Caki2 (cell line): ENCODE data around the gene PLXNA2. TPM values are rescaled to one million over a fixed set of nuclear protein-coding genes. Genes with fewer than 3 reads are reported as not detected.

Experiments
- DNase-seq: peaks from one replicate; pipeline ENCODE4 v3.0.0-alpha.2; 2015; ENCODE audit warnings: low read depth
- in situ Hi-C: cut with HindIII; loops from 2 replicates; pipeline ENCODE4 v1.10.0; 2016; ENCODE audit warnings: low sequenced_read_pairs, low pct_unique_long_range_greater_than_20kb, mixed read lengths
- total RNA-seq: library from RNA; depleted of rRNA; stranded (reverse); fragments of >200 nt; shearing (Covaris generic); gene quantifications from 2 replicates; pipeline ENCODE4 v1.2.3, GENCODE V29; 2014; ENCODE audit warnings: low replicate concordance

Gene PLXNA2
- total RNA-seq, 1 experiment from 2014 or later = 1.6 TPM

DNA sequence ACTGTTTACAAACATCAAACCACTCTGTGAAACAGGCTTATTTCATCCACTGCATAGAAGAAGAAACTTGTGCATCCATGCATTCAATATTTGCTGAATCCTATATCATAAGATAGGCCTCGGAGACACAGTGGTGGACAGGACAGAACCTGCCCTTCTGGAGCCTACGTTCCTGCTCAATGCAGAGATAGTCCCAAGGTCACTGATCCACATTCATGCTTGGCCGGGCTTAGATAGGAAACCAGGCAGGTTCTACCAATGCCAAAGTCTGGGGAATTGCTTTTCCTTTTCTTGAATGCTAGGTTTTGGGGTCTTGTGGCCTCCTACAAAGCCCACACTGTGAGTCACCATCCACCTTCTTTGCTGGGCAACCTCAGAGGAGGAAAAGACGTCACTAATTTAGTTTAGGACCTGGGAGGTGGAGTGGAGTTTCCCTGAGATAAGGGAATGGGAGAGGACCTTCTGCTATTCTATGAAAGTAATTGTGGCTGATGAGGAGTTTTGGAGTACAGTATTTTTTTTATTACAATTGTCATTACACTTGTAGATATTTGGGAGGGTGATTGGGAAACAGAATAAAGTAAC is 233.6 kb downstream of the PLXNA2 start:
- DNase-seq = no peak
- in situ Hi-C loops = no loop called here

DNA sequence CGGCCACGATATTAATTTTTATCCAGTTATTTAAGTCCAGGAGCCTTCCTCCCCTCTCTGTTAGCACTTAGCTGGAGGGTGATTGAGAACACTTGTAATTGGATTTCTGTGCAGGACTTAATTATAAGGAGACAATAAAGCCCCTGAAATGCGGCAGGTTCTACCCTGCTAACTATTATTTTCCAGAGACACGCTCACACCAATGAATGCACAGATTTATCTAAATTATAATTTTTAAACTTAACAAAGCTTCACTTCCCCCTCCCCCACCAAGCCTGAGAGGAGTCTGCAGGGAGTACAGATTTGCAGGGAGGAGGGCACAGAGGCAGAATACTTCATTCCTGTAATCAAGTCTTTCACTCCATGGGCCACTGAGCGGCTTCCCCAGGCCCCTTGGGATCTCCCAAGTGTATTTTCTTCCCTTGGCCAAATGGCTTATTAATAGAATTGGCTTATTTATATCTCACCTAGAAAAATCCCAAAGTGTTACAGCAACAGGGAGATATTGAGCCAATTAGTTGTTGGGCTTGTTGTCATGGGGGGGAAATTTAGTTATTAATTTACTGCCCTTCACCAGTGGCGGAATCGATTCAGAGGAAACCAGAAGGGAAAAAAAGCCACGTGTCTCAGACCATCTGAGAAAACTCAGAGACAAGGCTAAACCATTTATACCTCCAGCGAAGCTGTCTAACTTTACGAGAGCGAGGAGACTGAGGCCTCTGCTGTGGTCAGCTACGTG is 234.3 kb downstream of the PLXNA2 start:
- in situ Hi-C loops = no loop called here
- no peak for DNase-seq

DNA sequence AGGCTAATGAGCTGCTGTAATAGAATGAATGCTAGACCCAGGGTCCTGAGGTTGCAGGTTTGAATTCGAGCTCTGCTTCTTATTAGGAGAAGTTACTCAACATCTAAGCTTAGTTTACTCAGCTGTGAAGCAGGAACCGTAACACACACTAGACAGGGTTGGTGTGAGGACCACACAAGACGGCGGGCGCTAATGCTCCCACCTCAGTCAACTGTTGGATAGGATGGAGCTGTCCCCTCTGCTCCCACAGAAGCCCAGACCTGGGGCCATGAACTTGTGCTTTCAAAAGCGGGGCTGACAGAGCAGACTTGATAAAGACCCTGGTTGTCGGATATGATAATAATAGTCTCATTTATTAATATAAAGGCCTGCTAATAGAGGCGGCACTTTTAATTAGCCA is 234.9 kb downstream of the PLXNA2 start:
- in situ Hi-C loops = no loop called here
- no peak for DNase-seq

DNA sequence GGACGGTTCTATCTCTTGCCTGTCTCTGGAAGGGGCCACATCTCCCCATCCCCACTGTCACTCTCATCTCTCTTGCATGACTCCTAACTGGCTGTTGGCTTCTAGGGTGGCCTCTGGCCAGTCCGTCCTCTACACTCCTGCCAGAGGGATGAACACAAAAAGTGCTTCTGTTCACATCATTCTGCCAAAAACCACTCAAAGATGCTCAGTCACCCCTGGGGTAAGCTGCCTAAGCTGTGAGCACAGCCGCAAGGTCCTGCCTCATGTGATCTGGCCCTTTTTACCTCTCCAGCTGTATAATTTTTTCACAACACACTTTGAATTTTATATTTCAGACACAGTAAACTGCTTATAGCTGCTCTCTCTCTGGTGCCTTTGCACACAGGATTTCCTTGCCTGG is 235.7 kb downstream of the PLXNA2 start:
- no peak for DNase-seq
- in situ Hi-C loops = no loop called here

DNA sequence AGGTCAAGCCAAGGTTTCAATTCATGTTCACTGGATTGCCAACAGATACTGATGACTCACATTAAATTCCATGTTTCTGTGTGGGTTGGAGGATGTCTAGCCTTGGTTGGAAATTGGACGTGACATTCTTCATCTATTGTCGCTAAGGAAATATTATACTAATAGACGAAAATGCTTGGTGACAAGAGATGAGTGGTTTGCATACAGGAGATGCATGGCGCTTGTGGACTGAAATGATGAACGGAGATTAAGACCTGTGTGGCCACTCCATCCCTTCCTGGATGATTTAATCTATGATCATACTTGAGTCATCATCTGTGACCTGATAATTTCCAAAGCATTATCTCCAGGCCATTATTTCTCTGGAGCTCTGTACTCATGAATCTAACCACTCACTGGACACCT is 236.2 kb downstream of the PLXNA2 start:
- DNase-seq = no peak
- in situ Hi-C loops = no loop called here

DNA sequence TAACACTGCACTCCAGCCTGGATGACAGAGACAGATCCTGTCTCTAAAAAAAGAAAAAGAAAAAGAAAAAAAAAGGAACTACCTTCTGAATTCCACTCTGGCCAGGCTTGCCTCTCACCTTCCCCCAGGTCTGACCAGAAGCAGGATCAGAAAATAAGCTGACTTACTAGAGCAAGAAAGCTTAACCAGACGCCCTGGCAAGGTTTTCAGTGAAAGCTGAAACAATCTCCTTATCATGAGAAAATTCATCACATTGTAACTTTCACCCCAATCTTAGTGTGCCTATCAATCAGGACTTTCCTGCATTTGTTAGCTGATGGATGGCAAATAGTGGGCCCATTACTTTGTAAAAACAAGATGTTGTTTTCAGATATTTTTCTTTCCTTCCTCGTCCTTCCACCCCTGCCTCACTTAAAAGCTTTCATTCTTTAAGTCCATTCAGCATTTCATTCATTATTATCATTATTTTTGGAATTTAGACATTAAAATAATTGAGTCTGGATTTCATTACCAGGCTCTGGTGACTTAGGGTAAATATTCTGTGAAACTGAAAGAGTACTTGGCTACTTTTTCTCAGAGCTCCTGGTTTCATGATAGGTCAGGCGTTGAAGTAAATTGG is 236.8 kb downstream of the PLXNA2 start:
- in situ Hi-C loops = no loop called here
- no peak for DNase-seq

DNA sequence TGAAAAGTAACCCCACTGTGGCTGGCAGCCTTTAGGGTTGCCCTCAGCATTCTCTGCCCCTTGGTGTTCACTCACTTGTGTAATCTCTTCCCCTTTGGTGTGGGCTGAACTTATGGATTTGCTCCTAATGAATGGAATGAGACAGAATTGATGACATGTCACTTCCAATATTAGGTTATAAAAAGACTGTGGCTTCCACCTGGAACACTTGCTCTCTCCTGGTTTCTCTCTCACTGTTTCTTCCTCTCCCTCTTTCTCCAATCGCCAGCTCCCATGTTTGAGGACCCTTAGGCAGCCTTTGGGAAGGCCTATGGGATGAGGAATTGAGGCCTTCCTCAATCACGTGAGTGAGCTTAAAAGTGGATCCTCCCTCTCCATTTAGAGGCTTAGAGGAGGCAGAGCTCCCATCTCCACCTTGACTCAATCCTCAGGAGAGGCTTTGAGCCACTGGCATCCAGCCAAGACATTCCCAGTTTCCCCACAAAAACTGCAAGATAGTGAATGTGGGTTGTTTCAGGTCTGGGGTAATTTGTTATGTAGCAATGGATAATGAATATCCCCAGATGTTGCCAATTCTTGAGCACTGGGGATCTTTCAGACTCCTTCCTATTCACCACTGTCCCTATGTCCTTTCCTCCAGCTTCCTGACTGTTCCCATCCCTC is 237.8 kb downstream of the PLXNA2 start:
- no peak for DNase-seq
- in situ Hi-C loops = no loop called here

DNA sequence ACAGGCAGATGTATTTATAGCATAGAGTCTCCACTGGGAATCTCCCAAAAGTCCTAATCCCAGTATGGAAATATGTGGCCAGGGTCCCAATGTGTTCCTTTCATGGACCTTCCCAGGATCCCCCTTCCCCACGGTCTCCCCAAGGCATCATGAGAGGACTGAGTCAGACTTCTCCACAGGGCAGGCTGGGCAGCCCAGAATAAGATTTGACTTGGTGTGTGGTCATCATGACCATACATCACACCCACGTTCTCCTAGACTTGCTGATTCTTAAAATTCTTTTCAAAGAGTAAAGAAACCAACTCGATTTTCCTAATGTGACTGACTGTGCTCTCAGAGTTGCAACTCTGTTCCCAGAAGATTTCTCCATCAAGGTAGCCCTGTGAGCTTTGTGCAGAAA is 239.3 kb downstream of the PLXNA2 start:
- in situ Hi-C loops = no loop called here
- no peak for DNase-seq

DNA sequence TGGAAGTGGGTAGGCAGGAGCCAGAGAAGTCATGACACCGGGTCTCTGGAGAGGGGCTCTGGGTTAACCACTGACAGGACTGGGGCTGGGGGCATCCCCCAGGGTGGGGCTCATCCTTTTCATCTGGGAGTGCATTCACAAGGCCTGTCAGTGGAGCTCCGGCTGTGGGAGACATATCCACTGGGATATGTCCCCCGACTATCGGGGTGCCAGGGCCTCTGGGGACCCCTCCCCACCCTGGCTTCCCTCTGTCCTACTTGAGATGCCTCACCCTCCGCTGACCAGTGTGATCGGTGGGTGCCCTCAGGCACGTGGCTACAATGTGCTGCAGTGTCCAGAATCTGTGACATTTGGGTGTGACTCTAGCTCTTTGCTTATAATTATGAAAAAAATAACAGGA is 240.9 kb downstream of the PLXNA2 start:
- in situ Hi-C loops = no loop called here

DNA sequence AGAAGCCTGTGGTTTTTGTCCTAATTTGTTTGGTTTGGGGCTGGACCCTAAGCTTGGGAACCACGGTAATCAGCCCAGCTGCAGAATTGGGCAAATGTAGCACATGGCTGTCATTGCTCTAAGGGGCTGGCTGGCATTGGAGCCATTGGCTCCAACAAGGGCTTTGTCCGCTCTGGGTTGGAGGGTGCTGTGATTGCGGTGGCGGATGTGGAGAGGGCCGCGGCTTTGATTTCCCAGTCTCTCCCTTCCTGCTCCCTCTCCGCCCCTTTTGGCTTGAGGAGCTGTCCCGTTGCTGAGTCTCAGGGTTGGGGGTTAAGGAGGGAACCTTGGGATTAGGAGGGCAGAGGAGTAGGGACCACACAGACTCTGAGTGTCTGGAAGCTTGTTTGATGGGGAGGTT is 241.5 kb downstream of the PLXNA2 start:
- DNase-seq = no peak
- in situ Hi-C loops = no loop called here

More for the DNA sequence above, 240.9 kb downstream of the PLXNA2 start:
- no peak for DNase-seq

DNA sequence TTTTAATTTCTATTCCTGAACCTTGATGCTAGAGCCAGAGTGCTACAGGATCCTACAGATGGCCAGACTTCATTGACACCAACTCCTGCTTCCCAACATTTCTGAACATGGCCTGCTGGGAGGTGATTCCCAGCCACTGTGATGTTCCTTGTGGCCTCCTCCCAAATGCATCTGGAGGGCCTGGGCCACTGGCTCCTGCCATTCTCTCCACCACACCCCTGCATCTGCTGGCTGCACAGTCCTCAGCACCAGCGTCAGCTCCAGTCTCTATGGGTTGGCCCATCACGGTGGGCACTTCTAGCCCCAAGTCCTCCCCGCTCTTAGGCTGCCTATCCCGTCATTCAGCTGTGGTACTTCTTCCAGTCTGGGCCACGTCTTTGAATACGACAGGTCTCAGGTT is 242.1 kb downstream of the PLXNA2 start:
- no peak for DNase-seq
- in situ Hi-C loops = no loop called here

DNA sequence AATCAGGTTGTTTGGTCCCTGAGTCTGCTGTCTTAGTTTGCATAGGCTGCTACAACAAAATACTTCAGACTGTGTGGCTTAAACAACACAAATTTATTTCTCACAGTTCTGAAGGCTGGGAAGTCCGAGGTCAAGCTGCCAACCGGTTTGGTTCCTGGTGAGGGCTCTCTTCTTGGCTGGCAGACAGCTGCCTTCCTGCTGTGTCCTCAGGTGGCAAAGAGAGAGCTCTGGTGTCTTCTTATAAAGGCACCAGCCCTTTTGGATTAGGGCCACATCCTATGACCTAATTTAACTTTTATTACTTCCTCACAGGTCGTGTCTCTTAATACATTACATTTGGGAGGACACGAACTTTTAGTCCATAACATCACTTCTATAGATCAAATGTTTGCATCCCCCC is 243.7 kb downstream of the PLXNA2 start:
- in situ Hi-C loops = no loop called here
- no peak for DNase-seq

DNA sequence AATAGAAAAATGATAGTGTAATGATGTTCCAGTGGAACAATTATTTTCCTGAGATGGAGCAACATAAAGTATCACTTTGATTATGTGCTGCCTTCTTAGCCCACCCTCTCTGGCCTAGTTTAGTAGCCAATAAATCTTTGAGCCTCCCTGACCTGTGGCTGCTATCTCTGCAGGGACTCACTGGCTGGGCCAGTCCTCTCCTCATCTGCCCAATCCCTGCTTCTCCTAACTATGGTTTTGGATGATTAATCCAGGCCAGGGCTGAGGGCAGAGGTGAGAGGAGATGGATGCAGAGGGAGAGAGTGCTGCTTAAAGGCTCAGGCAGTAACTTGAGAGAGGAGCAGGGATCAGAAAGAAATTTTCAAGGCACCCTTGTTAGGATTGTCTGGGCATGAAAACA is 244.2 kb downstream of the PLXNA2 start:
- no peak for DNase-seq
- in situ Hi-C loops = no loop called here

DNA sequence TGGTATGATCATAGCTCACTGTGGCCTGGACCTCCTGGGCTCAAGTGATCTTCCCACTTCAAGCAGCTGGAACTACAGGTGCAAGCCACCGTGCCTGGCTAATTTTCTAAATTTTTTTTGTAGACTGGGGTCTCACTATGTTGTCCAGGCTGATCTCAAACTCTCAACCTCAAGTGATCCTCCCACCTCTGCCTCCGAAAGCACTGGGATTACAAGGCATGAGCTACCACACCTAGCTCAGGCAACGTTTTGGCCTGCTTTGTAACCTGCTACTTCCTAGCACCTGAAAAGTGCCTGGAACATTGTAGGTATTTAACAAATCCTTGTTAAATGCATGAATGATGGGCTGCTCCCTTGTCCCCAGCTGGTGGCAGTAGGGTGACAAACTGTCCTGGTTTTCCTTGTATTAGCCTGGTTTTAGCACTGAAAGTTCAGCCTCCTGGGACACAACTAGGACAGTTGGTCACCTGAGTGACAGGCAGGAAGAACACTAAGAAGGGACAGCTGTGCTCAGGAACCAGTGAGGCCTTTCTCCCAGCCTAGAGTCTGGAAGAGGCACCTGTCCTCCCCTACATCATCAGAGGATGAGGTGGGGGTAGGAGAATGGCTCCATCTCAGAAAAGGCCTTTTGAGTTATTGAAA is 244.8 kb downstream of the PLXNA2 start:
- in situ Hi-C loops = no loop called here
- DNase-seq = no peak

DNA sequence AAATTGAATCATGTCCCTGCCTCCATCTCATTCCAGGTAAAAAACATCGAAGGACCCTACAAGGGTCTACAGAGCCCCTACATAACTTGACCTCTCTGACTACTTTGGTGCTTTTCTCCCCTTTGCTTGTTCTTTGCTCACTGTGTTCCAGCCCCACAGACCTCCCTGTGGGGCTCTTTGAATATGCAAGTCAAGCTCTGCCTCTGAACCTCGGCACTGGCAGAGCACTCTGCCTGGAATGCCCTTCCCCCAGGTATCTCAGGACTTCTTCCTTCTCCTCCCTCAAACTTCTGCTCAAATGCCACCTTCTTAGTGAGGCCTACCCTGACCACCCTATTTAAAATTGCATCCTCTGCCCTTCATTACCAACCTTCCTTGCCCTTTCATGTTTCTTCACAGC is 245.5 kb downstream of the PLXNA2 start:
- DNase-seq = no peak
- in situ Hi-C loops = no loop called here

DNA sequence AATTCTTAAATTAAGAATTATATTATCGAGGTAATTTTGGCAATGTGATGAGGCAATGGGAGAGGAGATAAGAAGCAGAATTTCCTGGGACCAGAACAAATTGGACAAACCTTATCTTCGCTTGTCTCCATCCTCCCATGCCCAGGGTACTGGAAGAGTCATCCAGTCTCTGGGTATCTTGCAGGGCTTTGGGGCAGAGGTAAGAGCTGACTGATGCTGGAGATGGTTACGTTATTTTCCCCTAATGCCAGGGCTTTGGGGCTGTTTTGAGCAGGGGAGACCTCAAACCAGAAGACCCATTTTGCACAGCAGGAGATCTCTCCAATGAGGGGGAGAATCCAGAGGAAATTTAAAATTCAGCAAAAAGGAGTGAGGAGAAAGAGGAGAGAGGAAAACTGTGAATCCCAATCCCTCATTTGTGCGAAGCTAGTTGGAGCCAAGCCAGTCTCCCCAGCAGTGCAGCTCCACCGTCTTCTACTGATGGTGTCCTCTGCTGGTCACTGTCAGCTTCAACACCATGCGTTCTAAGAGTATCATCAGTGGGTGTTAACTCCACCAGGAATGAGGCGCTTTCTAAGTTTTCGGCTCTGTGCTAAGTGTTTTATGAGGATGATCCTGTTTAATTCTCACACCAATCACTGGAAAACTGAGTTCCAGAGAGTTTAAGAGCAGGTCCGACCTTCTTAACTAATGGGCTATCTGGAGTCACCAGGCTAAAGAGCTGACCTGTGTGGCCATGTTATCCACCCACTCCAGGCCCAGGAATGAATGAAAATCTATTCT is 246.5 kb downstream of the PLXNA2 start:
- in situ Hi-C loops = no loop called here
- DNase-seq = peak; percentile 39

DNA sequence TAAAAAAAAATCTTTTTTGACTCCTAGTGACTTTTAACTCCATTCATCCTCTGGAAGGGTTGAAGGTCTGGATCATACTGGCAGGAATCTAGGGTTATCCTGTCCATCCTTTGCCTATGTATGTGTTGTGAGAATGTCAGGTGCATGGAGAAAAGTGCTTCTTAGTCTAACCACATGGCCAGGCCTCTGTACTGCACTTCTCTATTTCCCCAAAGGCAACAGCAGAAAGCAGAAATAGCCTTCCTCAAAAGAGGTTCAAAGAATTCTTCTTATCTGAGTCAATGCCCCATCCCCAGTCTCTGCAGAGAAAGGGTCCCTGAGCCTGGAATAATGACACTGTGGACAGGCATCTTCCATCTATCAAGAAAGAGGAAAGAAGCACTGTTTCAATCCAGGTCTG is 247.5 kb downstream of the PLXNA2 start:
- in situ Hi-C loops = no loop called here
- no peak for DNase-seq

DNA sequence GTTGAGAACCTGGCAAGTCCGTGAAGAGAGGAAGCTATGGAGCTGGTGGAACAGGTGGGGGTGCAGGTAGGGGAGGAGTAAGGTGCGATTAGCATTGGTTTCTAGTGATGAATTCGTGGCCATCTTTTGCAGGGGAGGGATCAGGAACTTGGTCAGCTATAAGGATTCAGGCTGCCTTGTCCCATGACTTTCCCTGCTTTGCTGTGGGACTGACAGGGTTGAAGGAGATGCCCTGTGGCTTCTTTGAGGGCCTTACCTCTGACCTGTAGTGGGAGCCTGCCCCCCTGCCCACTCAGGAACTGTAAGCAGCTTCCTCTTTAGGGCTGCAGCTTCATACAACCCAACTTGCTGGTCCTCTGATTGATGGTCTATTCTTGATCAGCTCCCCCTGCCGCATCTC is 248.6 kb downstream of the PLXNA2 start:
- in situ Hi-C loops = no loop called here
- no peak for DNase-seq
